GM21717 (cell line): ENCODE data around the gene FUT1.

Experiments
- ATAC-seq: cut with Tn5 transposase; IDR thresholded peaks from one replicate; pipeline ENCODE4 v1.9.1; 2021; ENCODE audit warnings: mild to moderate bottlenecking, moderate library complexity; ENCODE audit not compliant: unreplicated experiment

FUT1 gene

GRCh38 chr19:48741129-48741999 is 11.1 kb downstream of the FUT1 start:
- no peak for ATAC-seq

DNA sequence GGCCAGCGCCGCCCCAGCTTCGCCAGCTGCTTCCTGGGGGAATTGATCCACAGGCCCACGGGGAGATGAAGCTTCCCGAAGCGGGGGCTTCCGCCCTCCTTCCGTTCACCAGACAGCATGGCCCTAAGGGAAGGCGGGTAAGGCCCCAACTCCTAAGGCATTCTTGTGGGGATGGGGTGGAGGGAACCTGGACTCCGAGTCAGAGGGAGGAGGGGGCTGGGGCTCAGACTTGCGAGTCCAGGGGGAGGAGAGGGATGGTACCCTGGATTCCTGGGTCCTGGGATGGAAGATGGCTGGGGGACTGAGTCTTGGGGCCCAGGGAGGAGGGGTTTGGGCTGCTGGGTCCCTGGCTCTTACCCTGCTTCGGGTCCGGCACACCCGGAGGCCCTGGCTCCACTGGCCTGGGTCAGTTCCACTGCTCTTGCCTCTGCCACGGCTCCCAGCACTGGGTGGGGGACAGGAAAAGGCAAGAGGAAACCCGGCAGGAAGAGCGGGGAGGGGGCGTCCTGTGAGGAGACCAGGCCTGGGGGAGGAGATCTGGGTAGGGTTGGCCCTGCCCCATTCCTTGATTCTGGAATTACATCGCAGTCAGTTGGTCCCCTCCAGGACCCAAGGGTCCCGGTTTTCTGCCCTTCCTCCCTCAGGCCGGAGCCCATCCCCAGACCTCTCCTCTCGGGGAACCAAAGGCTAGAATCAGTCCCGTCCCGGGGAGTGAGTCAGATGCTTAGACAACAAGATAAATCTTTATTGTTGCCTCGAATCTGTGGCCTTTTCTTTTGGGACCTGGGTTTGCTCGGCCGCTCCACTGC is 12.1 kb downstream of the FUT1 start, which contains the start of gene RASIP1:
Gene RASIP1 (minus strand): TSS at position 447 of the 809 bp plus-strand sequence. CDS start 328 bp downstream, at position 119.
- no peak for ATAC-seq

- no peak for ATAC-seq
Measured at GRCh38 chr19:48739404-48740163, 12.9 kb downstream of the FUT1 start.

GRCh38 chr19:48738557-48739403 is 13.7 kb downstream of the FUT1 start:
- peak; percentile 55 for ATAC-seq

DNA sequence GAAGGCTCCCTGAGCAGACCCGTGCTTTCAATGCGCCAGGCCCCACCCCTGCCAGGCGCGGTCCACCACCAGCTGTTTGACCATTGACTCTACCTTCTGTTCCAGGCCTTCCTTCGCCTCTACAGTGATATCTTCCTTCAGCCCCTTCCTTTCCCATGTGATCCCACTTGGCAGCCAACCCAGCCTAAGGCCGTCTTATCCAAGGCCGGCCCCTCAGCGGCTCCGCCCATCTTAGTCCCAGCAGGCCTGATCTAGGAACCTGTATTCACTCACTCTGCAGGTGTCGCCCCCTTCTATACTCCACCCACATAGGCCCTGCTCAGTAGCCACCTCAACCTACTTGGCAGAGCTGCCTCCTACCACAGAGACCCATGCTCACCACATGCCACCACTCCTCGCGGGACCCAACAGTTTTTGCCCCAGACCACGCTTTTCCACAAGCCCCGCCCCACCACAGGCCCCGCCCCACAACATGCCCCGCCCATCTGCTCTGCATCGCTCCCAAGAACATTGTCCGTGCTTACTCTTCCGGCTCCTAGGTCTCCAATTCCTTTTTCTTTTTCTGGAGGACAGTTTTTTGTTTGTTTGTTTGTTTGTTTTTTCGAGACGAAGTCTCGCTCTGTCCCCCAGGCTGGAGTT is 15.0 kb downstream of the FUT1 start:
- no peak for ATAC-seq

GRCh38 chr19:48735031-48735615 is 17.3 kb downstream of the FUT1 start:
- no peak for ATAC-seq

- no peak for ATAC-seq
Measured at GRCh38 chr19:48734625-48735024, 17.8 kb downstream of the FUT1 start.

GRCh38 chr19:48731452-48731851 is 21.0 kb downstream of the FUT1 start:
- no peak for ATAC-seq

DNA sequence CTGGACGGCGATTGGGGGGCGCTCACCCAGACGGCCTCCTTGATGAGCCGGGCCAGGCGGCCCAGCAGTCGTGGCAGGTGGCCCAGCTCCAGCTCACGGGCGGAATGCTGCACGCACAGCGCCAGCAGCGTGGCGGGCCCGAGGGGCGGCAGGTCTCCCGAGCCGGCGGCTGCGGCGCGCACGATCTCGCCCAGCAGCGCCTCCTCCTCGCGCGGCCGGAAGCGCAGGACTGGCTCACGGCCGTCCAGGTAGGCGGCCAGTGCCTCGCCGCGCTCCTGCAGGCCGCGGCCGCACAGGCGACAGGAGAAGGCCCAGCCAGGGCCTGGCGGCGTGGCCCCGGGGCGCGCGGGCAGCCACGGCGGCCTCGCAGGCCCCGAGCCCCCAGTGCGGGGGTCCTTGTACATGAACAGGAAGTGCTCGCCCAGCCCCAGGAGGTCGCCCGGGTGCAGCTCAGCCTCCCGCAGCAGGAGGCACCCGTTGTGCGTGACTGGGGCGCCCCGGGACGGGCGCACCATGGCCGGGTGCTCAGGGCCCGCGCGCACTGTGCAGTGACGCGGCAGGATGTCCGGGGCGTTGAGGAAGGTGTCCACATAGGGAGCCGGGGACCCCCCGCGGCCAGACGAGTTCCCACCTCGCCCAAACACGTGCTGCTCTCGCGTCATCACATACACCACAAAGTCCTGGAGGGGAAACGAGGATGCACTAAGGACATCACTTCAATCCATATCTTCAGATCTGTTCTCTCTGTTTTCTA is 23.4 kb downstream of the FUT1 start:
- ATAC-seq: no peak

- ATAC-seq: no peak
Measured at GRCh38 chr19:48726556-48726955, 25.9 kb downstream of the FUT1 start.

DNA sequence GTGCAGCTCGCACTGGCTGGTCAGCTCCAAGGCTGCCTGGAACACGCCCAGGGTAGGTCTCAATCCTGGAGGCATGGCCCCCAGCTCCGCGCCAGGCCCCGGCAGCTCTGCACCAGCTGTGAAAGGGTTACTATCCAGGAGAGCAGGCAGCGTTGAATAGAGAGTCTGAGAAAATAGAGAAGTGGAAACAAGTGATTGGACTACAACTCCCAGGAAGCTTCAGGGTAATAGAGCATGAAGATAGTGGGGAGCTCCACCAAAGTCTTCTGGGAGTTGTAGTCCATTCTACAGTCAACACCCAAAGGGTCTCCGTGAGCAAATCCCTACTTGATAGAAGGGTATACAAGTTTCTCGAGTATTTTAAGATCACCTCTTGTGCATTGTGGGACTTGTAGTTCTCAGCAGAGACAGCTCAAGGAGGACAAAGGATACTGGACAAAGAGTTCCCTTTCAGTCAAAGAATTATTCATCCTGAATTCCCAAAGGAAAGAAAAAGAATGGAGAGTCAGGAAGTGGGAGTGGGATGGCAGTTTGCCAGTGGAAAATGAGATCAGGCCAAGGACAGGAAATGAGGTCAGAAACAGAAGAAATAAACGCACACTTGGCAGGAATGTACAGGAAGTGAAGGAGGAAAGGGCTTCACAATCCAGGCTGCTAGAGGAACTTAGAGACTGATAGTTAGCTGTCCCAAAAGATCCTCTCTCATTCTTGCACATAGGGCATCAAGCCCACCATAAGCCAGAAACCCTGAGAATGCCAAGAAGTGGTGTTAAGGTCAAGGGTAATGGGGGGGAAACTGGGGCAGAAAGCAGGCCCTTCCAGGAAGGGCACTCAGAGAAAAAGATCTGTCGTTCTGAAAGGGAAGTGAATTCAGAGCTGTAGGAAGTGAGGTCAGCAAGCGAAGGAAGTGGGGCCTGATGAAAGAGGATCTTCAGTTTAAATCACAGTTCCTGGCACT is 27.4 kb downstream of the FUT1 start:
- ATAC-seq: no peak

GRCh38 chr19:48722196-48722708 is 30.2 kb downstream of the FUT1 start:
- ATAC-seq: no peak

GRCh38 chr19:48720613-48721296 is 31.7 kb downstream of the FUT1 start:
- peak; percentile 51 for ATAC-seq

DNA sequence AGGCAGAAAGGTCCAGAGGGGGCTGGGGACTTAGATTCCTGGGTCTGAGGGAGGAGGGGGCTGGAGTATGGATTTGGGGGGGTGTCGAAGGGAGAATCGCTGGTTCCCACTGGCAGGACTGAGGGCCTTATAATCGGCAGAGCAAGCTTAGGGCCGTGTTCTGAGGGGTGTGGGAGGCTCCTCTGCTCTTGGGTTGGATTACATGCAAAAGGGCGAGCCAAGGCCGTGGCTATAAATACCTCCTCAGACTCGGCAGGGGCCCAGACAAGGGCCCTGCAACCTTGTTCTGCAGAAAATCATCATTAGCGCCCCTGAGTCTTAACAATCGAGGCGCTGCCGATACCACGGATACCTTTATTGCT is 32.2 kb downstream of the FUT1 start:
- ATAC-seq: peak; percentile 6

- no peak for ATAC-seq
Measured at GRCh38 chr19:48719263-48720171, 32.9 kb downstream of the FUT1 start, which contains the start of gene MAMSTR. MAMSTR (minus strand) TSS chr19:48719725; CDS start chr19:48719031, 694 bp downstream.
